ENCODE measurements around the gene ZNF692. TPM values are rescaled to one million over a fixed set of nuclear protein-coding genes. Genes with fewer than 3 reads are reported as not detected.

The ZNF692 gene
- total and polyA plus RNA-seq, 2 of the 13 experiments (the other 11 are each of a cell fraction or from before 2014, with no cell fraction given), result 27.3 to 45.8 TPM

- no peak for TF ChIP-seq CBX2 (IDR thresholded peaks at IDR 0.05; ENCODE audit: low read depth, low read length)
- TF ChIP-seq CBX2 (CRISPR knock-in tag; IDR thresholded peaks at IDR 0.05; ENCODE audit: low read depth), result no peak
- 0 out of 2 replicates have a peak, but pooled peaks have one; percentile 30 for TF ChIP-seq FOXK1 (CRISPR knock-in tag; IDR thresholded peaks at IDR 0.05; ENCODE audit: borderline replicate concordance, low read depth)
- no peak for TF ChIP-seq BORCS8-MEF2B (CRISPR knock-in tag; IDR thresholded peaks at IDR 0.05)
- no peak for TF ChIP-seq SP2 (CRISPR knock-in tag; IDR thresholded peaks at IDR 0.05)
- no peak for TF ChIP-seq ZNF598 (CRISPR knock-in tag; IDR thresholded peaks at IDR 0.05; ENCODE audit: borderline replicate concordance)
- TF ChIP-seq CERS6 (CRISPR knock-in tag; IDR thresholded peaks at IDR 0.05), result no peak
- no peak for TF ChIP-seq SRSF4 (IDR thresholded peaks at IDR 0.05; ENCODE audit: low read depth, low read length, poor library complexity, severe bottlenecking)
- TF ChIP-seq CTCF (CRISPR knock-in tag; IDR thresholded peaks at IDR 0.05), result no peak
- no peak for TF ChIP-seq SNAI1 (CRISPR knock-in tag; IDR thresholded peaks at IDR 0.05; ENCODE audit: borderline replicate concordance)
- TF ChIP-seq ZNF431 (CRISPR knock-in tag; IDR thresholded peaks at IDR 0.05; ENCODE audit: borderline replicate concordance, low read depth), result no peak
- no peak for TF ChIP-seq PAWR (CRISPR knock-in tag; IDR thresholded peaks at IDR 0.05; ENCODE audit: borderline replicate concordance)
- no peak for TF ChIP-seq ZFP36L2 (CRISPR knock-in tag; IDR thresholded peaks at IDR 0.05)
- TF ChIP-seq ZNF7 (CRISPR knock-in tag; IDR thresholded peaks at IDR 0.05), result peak; percentile 62; the same call in 1 of the 2 replicates
- no peak for TF ChIP-seq ZBTB1 (CRISPR knock-in tag; IDR thresholded peaks at IDR 0.05; ENCODE audit: borderline replicate concordance)
- no peak for TF ChIP-seq ZNF24 (IDR thresholded peaks at IDR 0.05)
- TF ChIP-seq ZNF317 (CRISPR knock-in tag; IDR thresholded peaks at IDR 0.05), result no peak
- TF ChIP-seq ZSCAN12 (CRISPR knock-in tag; IDR thresholded peaks at IDR 0.05), result no peak
- no peak for TF ChIP-seq TOE1 (CRISPR knock-in tag; IDR thresholded peaks at IDR 0.05)
- TF ChIP-seq ZNF629 (CRISPR knock-in tag; conservative IDR thresholded peaks at IDR 0.05), result no peak
- peak; percentile 76 for TF ChIP-seq ATF3 (CRISPR knock-in tag; IDR thresholded peaks at IDR 0.05)
- TF ChIP-seq ZFP1 (CRISPR knock-in tag; IDR thresholded peaks at IDR 0.05), result 0 out of 2 replicates have a peak, but pooled peaks have one; percentile 34
- no peak for TF ChIP-seq E2F1 (CRISPR knock-in tag; IDR thresholded peaks at IDR 0.05)
- TF ChIP-seq BRD4 (CRISPR knock-in tag; IDR thresholded peaks at IDR 0.05), result no peak
- no peak for TF ChIP-seq ZC3H4 (CRISPR knock-in tag; IDR thresholded peaks at IDR 0.05; ENCODE audit: borderline replicate concordance)
- no peak for TF ChIP-seq ESRRA (CRISPR knock-in tag; IDR thresholded peaks at IDR 0.05; ENCODE audit: low read depth)
- no peak for TF ChIP-seq CSRNP1 (CRISPR knock-in tag; IDR thresholded peaks at IDR 0.05)
- TF ChIP-seq ISL2 (CRISPR knock-in tag; IDR thresholded peaks at IDR 0.05), result 0 out of 2 replicates have a peak, but pooled peaks have one; percentile 25
Measured at GRCh38 chr1:248828845-248829244, 30.0 kb downstream of the ZNF692 start (continued).

All from HepG2 (cell line).